ENCODE results near the gene CCL2. TPM values are rescaled to one million over a fixed set of nuclear protein-coding genes. Genes with fewer than 3 reads are reported as not detected.

The CCL2 gene
- total RNA-seq, 1 experiment from 2014 or later: 1.4 TPM

DNA sequence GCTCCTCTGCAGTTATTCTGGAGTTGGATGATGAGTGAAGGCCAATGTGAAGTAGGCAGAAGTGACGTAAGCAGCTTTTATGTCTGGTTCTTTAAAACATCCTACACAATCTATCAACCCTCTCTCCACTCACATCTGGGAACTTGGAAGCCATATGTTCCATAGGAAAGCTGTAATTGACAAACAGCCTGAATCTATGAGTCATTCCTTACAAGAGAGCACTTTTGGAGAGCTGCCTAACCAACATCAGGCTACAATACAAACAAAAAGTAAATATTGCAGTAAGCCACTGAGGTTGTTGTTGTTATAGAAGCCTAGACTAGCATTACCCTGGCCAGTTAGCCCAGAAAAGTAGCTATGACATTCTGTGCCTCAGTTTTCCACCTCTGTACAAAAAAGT is 20.8 kb downstream of the CCL2 start:
- H4K20me1 ChIP-seq (ENCODE audit: control insufficient read depth, insufficient read depth, insufficient read length): no peaks in the 10 kb centered on the region
- H3T11ph ChIP-seq (ENCODE audit: low read length): no peak overlapping the region
- no peak overlapping the region for H2BK5ac ChIP-seq (ENCODE audit: insufficient read length, low read length)
- no peak overlapping the region for H3K9ac ChIP-seq (ENCODE audit: extremely low read depth, insufficient read length, low read length)
- no peaks in the 10 kb centered on the region for H3K27me3 ChIP-seq (ENCODE audit: insufficient read depth, low read length)
- Mint-ChIP-seq H3K36me3 (ENCODE audit: insufficient read depth in 1 of 3, low read depth in 3 of 3) (no peaks in the 10 kb centered on the region), H3K27me3 (ENCODE audit: low read depth) (peaks cover 13% of the 10 kb centered on the region), H3K4me3 (no peak overlapping the region), H3K27ac (no peak overlapping the region), H3K9me3 (no peaks in the 10 kb centered on the region), H3K4me1 (peaks cover 0 to 2% of the 10 kb centered on the region in 2 experiments; a peak in 1 of 4 replicates)
- H2AK5ac ChIP-seq (ENCODE audit: insufficient read length, low read length): no peak overlapping the region
- no peak overlapping the region for H4K5ac ChIP-seq (ENCODE audit: insufficient read length, low read depth, low read length)
- no peak overlapping the region for H2BK15ac ChIP-seq (ENCODE audit: low read depth, low read length)
- H3K79me2 ChIP-seq (ENCODE audit: insufficient read depth, low read length): no peaks in the 10 kb centered on the region
- H3K56ac ChIP-seq (ENCODE audit: insufficient read length, low read depth, low read length): no peak overlapping the region
- H4K8ac ChIP-seq (replicated peaks; ENCODE audit: insufficient read length, low read depth, low read length): no peak overlapping the region
- no peak overlapping the region for H2BK12ac ChIP-seq (ENCODE audit: insufficient read length, low read depth, low read length)
- H3K18ac ChIP-seq (ENCODE audit: insufficient read length, low read depth, low read length): no peak overlapping the region
- no peak overlapping the region for H2BK120ac ChIP-seq (ENCODE audit: low read depth, low read length, poor library complexity, severe bottlenecking)
- no CpG with 5 or more reads among the region's 1 CpG for WGBS (ENCODE audit: extremely low coverage, insufficient read length, low lambda C conversion rate)
- H3K23me2 ChIP-seq (ENCODE audit: insufficient read length, low read depth, low read length, poor library complexity, severe bottlenecking): no peaks in the 10 kb centered on the region
- H3K14ac ChIP-seq (ENCODE audit: insufficient read depth, low read length): no peak overlapping the region
- no peaks in the 10 kb centered on the region for H3K9me3 ChIP-seq (ENCODE audit: control insufficient read depth, low read depth, low read length)
- H2BK20ac ChIP-seq (ENCODE audit: low read depth, low read length, poor library complexity, severe bottlenecking): no peak overlapping the region
- H2AFZ ChIP-seq (ENCODE audit: low read length): no peak overlapping the region
- H3K4ac ChIP-seq (ENCODE audit: low read depth, low read length): no peak overlapping the region
- no peak overlapping the region for H3K23ac ChIP-seq (ENCODE audit: insufficient read length, low read depth, low read length)
- no peak overlapping the region for H3K4me2 ChIP-seq (ENCODE audit: insufficient read depth, insufficient read length, low read length)
- H3K79me1 ChIP-seq (ENCODE audit: insufficient read depth, low read depth, low read length, poor library complexity, severe bottlenecking): no peaks in the 10 kb centered on the region
- no peak overlapping the region for H4K91ac ChIP-seq (ENCODE audit: insufficient read length, low read depth, low read length)
- TF ChIP-seq, protein P1, sequence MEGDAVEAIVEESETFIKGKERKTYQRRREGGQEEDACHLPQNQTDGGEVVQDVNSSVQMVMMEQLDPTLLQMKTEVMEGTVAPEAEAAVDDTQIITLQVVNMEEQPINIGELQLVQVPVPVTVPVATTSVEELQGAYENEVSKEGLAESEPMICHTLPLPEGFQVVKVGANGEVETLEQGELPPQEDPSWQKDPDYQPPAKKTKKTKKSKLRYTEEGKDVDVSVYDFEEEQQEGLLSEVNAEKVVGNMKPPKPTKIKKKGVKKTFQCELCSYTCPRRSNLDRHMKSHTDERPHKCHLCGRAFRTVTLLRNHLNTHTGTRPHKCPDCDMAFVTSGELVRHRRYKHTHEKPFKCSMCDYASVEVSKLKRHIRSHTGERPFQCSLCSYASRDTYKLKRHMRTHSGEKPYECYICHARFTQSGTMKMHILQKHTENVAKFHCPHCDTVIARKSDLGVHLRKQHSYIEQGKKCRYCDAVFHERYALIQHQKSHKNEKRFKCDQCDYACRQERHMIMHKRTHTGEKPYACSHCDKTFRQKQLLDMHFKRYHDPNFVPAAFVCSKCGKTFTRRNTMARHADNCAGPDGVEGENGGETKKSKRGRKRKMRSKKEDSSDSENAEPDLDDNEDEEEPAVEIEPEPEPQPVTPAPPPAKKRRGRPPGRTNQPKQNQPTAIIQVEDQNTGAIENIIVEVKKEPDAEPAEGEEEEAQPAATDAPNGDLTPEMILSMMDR (conservative IDR thresholded peaks at IDR 0.05): no peak
- no peak for DNase-seq
- H3K27ac ChIP-seq (ENCODE audit: insufficient read length, low read depth, low read length): no peak overlapping the region
- H3K4me1 ChIP-seq (ENCODE audit: insufficient read depth, low read length): no peaks in the 10 kb centered on the region
